Liver (tissue), 9 donors: ENCODE measurements around the gene EPB41L2. TPM values are rescaled to one million over a fixed set of nuclear protein-coding genes. Genes with fewer than 3 reads are reported as not detected.

Source experiments
- DNase-seq: peaks from one replicate; pipeline ENCODE4 v3.0.0-alpha.2; 2017; ENCODE audit warnings: low spot score
- H3K27ac ChIP-seq, 2 donors: one replicate each; pipeline ENCODE4 v1.7.0; 2013; ENCODE audit warnings: inconsistent platforms in 2 of 2, low read length in 2 of 2, control low read depth in 1 of 2, low read depth in 1 of 2, mild to moderate bottlenecking in 1 of 2
- H3K27me3 ChIP-seq, 4 donors: one replicate each; pipeline versions ENCODE4 v1.6.1 to v1.7.0; 2013; ENCODE audit warnings: low read length in 3 of 4, inconsistent platforms in 1 of 4, mild to moderate bottlenecking in 1 of 4, moderate library complexity in 1 of 4; ENCODE audit not compliant: control insufficient read depth in 4 of 4, insufficient read depth in 4 of 4
- H3K36me3 ChIP-seq, 4 donors: one replicate each; pipeline versions ENCODE4 v1.6.1 to v1.7.0; 2013; ENCODE audit warnings: low read length in 3 of 4, mild to moderate bottlenecking in 3 of 4, low read depth in 1 of 4, moderate library complexity in 1 of 4; ENCODE audit not compliant: control insufficient read depth in 4 of 4, insufficient read depth in 3 of 4
- H3K4me1 ChIP-seq, 4 donors: one replicate each; pipeline versions ENCODE4 v1.6.1 to v1.7.0; 2013; ENCODE audit warnings: low read length in 3 of 4, mild to moderate bottlenecking in 3 of 4, moderate library complexity in 1 of 4; ENCODE audit not compliant: control insufficient read depth in 4 of 4, insufficient read depth in 4 of 4
- H3K4me3 ChIP-seq, 3 donors: one replicate each; pipeline versions ENCODE4 v1.6.1 to v1.7.0; 2013; ENCODE audit warnings: low read length in 3 of 3, control low read depth in 1 of 3, low read depth in 1 of 3, mild to moderate bottlenecking in 1 of 3
- H3K9ac ChIP-seq, 2 donors: one replicate each; pipeline ENCODE4 v1.7.0; 2013; ENCODE audit warnings: low read length in 2 of 2, mild to moderate bottlenecking in 2 of 2, moderate library complexity in 2 of 2, control low read depth in 1 of 2, low read depth in 1 of 2
- H3K9me3 ChIP-seq, 4 donors: one replicate each; pipeline versions ENCODE4 v1.6.1 to v1.7.0; 2013; ENCODE audit warnings: low read length in 3 of 4; ENCODE audit not compliant: control insufficient read depth in 4 of 4
- ATF3 ChIP-seq: IDR thresholded peaks from 2 replicates; pipeline ENCODE4 v1.6.1; 2016; ENCODE audit warnings: antibody characterized with exemption
- CTCF ChIP-seq: fragments of 150-350 bp; IDR thresholded peaks from 2 replicates; pipeline ENCODE4 v1.5.1; 2017; ENCODE audit warnings: improper control_type of control experiment, low read depth, low read length; ENCODE audit not compliant: missing input control
- EGR1 ChIP-seq, 2 donors: IDR thresholded peaks; 2 replicates each; pipeline ENCODE4 v1.6.1; 2016 to 2018; ENCODE audit warnings: antibody characterized with exemption in 2 of 2, low read depth in 2 of 2
- FOXA1 ChIP-seq: IDR thresholded peaks from 2 replicates; pipeline ENCODE4 v1.6.1; 2016; ENCODE audit warnings: antibody characterized with exemption
- FOXA2 ChIP-seq: IDR thresholded peaks from 2 replicates; pipeline ENCODE4 v1.6.1; 2016; ENCODE audit warnings: antibody characterized with exemption
- GABPA ChIP-seq, 2 donors: IDR thresholded peaks in 1 of 2; conservative IDR thresholded peaks in 1 of 2; 2 replicates each; pipeline ENCODE4 v1.6.1; 2016; ENCODE audit warnings: antibody characterized with exemption in 2 of 2, mild to moderate bottlenecking in 1 of 2, moderate library complexity in 1 of 2
- HNF4A ChIP-seq, 2 donors: conservative IDR thresholded peaks; 2 replicates each; pipeline ENCODE4 v1.6.1; 2016; ENCODE audit warnings: antibody characterized with exemption in 2 of 2, mild to moderate bottlenecking in 2 of 2
- HNF4G ChIP-seq: IDR thresholded peaks from 2 replicates; pipeline ENCODE4 v1.6.1; 2016; ENCODE audit warnings: antibody characterized with exemption
- JUND ChIP-seq, 2 donors: IDR thresholded peaks; 2 replicates each; pipeline ENCODE4 v1.6.1; 2016; ENCODE audit warnings: antibody characterized with exemption in 2 of 2
- MAX ChIP-seq: IDR thresholded peaks from 2 replicates; pipeline ENCODE4 v1.6.1; 2016; ENCODE audit warnings: antibody characterized with exemption
- NR2F2 ChIP-seq: IDR thresholded peaks from 2 replicates; pipeline ENCODE4 v1.6.1; 2016; ENCODE audit warnings: antibody characterized with exemption
- RAD21 ChIP-seq, 2 donors: IDR thresholded peaks; 2 replicates each; pipeline ENCODE4 v1.6.1; 2016; ENCODE audit warnings: antibody characterized with exemption in 2 of 2, mild to moderate bottlenecking in 2 of 2
- REST ChIP-seq: IDR thresholded peaks from 2 replicates; pipeline ENCODE4 v1.6.1; 2016; ENCODE audit warnings: antibody characterized with exemption, mild to moderate bottlenecking
- RXRA ChIP-seq, 2 donors: IDR thresholded peaks; 2 replicates each; pipeline ENCODE4 v1.6.1; 2017 to 2018; ENCODE audit warnings: antibody characterized with exemption in 2 of 2, mild to moderate bottlenecking in 1 of 2
- SP1 ChIP-seq: IDR thresholded peaks from 2 replicates; pipeline ENCODE4 v1.6.1; 2018; ENCODE audit warnings: antibody characterized with exemption, mild to moderate bottlenecking
- TAF1 ChIP-seq: conservative IDR thresholded peaks from 2 replicates; pipeline ENCODE4 v1.6.1; 2016; ENCODE audit warnings: antibody characterized with exemption, mild to moderate bottlenecking
- ZBTB33 ChIP-seq: IDR thresholded peaks from 2 replicates; pipeline ENCODE4 v1.6.1; 2016; ENCODE audit warnings: antibody characterized with exemption
- WGBS: extraction: QIAGEN DNeasy Blood & Tissue Kit; methylation state at CpG from one replicate; pipeline ENCODE4 v1.1.7; 2013; 5-methylcytosine and 5-hydroxymethylcytosine counted together
- polyA plus RNA-seq, 2 donors: library from polyadenylated mRNA; stranded (reverse) in 1 of 2; unstranded in 1 of 2; fragments of 200-250 nt in 1 of 2; fragments of >200 nt in 1 of 2; fragmentation: Nextera tagmentation in 1 of 2; extraction: Ambion mirVana in 1 of 2; gene quantifications; one replicate each; pipeline versions ENCODE4 v1.2.1 to v1.2.3, GENCODE V29; 2013 to 2015
- total RNA-seq, 2 donors: library from RNA; depleted of rRNA; stranded (reverse); fragments of >200 nt; gene quantifications; one replicate each; pipeline ENCODE4 v1.2.3, GENCODE V29; 2014
- donor health status: healthy.
- donor health status: healthy.
- donor health status: healthy.
- donor health status: healthy.
- donor health status: healthy.

Gene EPB41L2
- total and polyA plus RNA-seq, 4 donors, result 10.0 to 43.3 (median 18.7) TPM

GRCh38 chr6:130841128-130841728 lies 221.8 kb downstream of the EPB41L2 start:
- TF ChIP-seq JUND (IDR thresholded peaks at IDR 0.05) (no peak), REST (no peak), RAD21 (IDR thresholded peaks at IDR 0.05) (no peak), FOXA2 (no peak), EGR1 (IDR thresholded peaks at IDR 0.05; ENCODE audit: low read depth in 2 of 2) (no peak), ATF3 (no peak), CTCF (no peak), HNF4A (conservative IDR thresholded peaks at IDR 0.05) (peak; percentile 33 to 64), MAX (no peak), NR2F2 (no peak), RXRA (IDR thresholded peaks at IDR 0.05) (peak in 1 of 2 donors; percentile 8), FOXA1 (no peak)
- Histone ChIP-seq H3K4me1 (peaks cover 2 to 51% (median 24%) of the 10 kb centered on the region in 4 donors), H3K36me3 (peaks cover 2 to 10% (median 8%) of the 10 kb centered on the region in 4 donors), H3K9me3 (no peaks in the 10 kb centered on the region), H3K9ac (no peak overlapping the region), H3K4me3 (no peak overlapping the region), H3K27me3 (no peaks in the 10 kb centered on the region), H3K27ac (peak overlapping the region in 1 of 2 donors; percentile 11)
- WGBS, result 43% methylated on average over 4 of the region's 4 CpGs
- DNase-seq, result no peak

- H3K4me1 ChIP-seq, result peaks cover 2 to 63% (median 35%) of the 10 kb centered on the region in 4 donors
- WGBS, result 97% methylated on average over 2 of the region's 2 CpGs
- H3K36me3 ChIP-seq, result peaks cover 4 to 22% (median 14%) of the 10 kb centered on the region in 4 donors
- no peaks in the 10 kb centered on the region for H3K27me3 ChIP-seq
- H3K9ac ChIP-seq, result no peak overlapping the region
- H3K27ac ChIP-seq, result peak overlapping the region in 1 of 2 donors; percentile 50
- TF ChIP-seq CTCF (no peak), GABPA (IDR thresholded peaks at IDR 0.05 in 1 of 2, conservative IDR thresholded peaks at IDR 0.05 in 1 of 2) (no peak), TAF1 (no peak), RXRA (IDR thresholded peaks at IDR 0.05) (no peak), HNF4G (no peak), FOXA2 (no peak), ZBTB33 (no peak), SP1 (no peak), HNF4A (conservative IDR thresholded peaks at IDR 0.05) (no peak), EGR1 (IDR thresholded peaks at IDR 0.05; ENCODE audit: low read depth in 2 of 2) (no peak), RAD21 (IDR thresholded peaks at IDR 0.05) (no peak), REST (no peak), JUND (IDR thresholded peaks at IDR 0.05) (no peak), FOXA1 (no peak)
- DNase-seq, result no peak
- no peak overlapping the region for H3K4me3 ChIP-seq
- no peaks in the 10 kb centered on the region for H3K9me3 ChIP-seq
These were observed 223.0 kb downstream of the EPB41L2 start for GRCh38 chr6:130840050-130840449.
